ENCODE data around the gene HOXD8. TPM values are rescaled to one million over a fixed set of nuclear protein-coding genes. Genes with fewer than 3 reads are reported as not detected.

HOXD8 gene
- total RNA-seq, 1 donor from 2014 or later, result not detected

- Histone ChIP-seq H2AFZ (ENCODE audit: low read depth, low read length) (no peak overlapping the region), H3K27me3 (ENCODE audit: insufficient read depth, low read length) (peaks cover 87% of the 10 kb centered on the region), H3K4me2 (ENCODE audit: low read length) (no peak overlapping the region), H3K79me2 (ENCODE audit: insufficient read depth, low read length) (no peaks in the 10 kb centered on the region), H3K27ac (ENCODE audit: low read depth, low read length) (no peak overlapping the region), H3K9ac (ENCODE audit: low read length) (no peak overlapping the region), H3K36me3 (ENCODE audit: insufficient read depth, low read length) (no peaks in the 10 kb centered on the region), H4K20me1 (ENCODE audit: insufficient read depth, low read length) (peaks cover 4% of the 10 kb centered on the region), H3K4me3 (ENCODE audit: insufficient read depth, low read depth, low read length) (no peak overlapping the region), H3K4me1 (ENCODE audit: insufficient read depth, low read length) (no peaks in the 10 kb centered on the region), H3K9me3 (ENCODE audit: insufficient read depth, low read depth, low read length) (peaks cover 21% of the 10 kb centered on the region)
- FAIRE-seq (no peak), DNase-seq (ENCODE audit: low read depth) (no peak)
- Mint-ChIP-seq H3K36me3 (ENCODE audit: low read depth, unreplicated experiment) (no peaks in the 10 kb centered on the region), H3K9me3 (ENCODE audit: unreplicated experiment) (peaks cover 23% of the 10 kb centered on the region), H3K4me3 (ENCODE audit: unreplicated experiment) (no peak overlapping the region), H3K27me3 (ENCODE audit: low read depth, unreplicated experiment) (peaks cover 83% of the 10 kb centered on the region), H3K4me1 (ENCODE audit: low read depth, unreplicated experiment) (peaks cover 4% of the 10 kb centered on the region), H3K27ac (ENCODE audit: unreplicated experiment) (peak overlapping the region; percentile 72)
- no peak for TF ChIP-seq EZH2 (IDR thresholded peaks at IDR 0.05; ENCODE audit: insufficient read depth, low read length)
- TF ChIP-seq, protein P1, sequence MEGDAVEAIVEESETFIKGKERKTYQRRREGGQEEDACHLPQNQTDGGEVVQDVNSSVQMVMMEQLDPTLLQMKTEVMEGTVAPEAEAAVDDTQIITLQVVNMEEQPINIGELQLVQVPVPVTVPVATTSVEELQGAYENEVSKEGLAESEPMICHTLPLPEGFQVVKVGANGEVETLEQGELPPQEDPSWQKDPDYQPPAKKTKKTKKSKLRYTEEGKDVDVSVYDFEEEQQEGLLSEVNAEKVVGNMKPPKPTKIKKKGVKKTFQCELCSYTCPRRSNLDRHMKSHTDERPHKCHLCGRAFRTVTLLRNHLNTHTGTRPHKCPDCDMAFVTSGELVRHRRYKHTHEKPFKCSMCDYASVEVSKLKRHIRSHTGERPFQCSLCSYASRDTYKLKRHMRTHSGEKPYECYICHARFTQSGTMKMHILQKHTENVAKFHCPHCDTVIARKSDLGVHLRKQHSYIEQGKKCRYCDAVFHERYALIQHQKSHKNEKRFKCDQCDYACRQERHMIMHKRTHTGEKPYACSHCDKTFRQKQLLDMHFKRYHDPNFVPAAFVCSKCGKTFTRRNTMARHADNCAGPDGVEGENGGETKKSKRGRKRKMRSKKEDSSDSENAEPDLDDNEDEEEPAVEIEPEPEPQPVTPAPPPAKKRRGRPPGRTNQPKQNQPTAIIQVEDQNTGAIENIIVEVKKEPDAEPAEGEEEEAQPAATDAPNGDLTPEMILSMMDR (IDR thresholded peaks at IDR 0.05; ENCODE audit: insufficient read depth, low read depth, low read length), result no peak
Measured at GRCh38 chr2:176105078-176105729, 24.3 kb upstream of the HOXD8 start.

DNA sequence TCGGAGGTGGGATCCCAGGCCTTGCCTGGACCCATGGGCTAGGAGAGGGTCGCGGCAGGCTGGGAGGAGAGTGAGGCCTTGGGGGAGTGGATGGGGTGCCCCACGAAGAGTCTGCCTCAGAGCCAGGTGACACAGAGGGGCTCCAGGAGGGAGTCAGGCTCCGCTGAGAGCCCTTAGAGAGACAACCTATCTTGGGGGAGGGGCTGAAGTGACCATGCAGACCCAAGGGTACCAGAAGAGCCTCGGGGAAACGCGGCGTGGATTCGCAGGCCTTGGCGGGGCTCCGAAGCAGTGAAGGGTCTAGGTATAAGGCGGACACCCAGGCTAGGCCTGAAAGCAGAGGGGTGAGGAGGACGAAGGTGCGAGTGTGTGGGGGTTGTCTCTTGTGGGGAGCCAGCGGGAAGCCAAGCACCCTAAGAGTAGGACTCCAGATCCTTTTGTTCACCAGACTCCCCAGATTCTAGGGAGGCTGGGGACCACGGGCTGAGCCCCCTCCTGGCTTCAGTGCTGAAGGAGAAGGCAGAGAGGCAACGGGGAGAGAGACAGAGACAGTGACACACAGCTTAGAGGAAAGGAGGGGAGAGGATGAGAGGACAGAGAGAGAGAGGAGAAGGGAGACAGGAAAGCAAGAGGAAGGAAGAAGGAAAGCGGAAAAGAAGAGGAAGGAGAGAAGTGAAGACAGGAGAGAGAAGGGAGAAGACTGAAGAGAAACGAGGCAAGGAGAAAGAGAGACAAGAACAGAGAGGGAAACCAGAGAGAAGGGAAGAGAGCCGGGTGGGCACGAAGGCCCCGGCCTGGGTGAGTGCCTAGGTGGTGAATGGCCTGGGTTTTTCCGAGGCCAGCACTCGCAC, 23.6 kb upstream of the HOXD8 start:
- Mint-ChIP-seq H3K9me3 (ENCODE audit: unreplicated experiment) (peaks cover 19% of the 10 kb centered on the region), H3K27ac (ENCODE audit: unreplicated experiment) (peak overlapping the region; percentile 80), H3K27me3 (ENCODE audit: low read depth, unreplicated experiment) (peaks cover 83% of the 10 kb centered on the region), H3K4me3 (ENCODE audit: unreplicated experiment) (peak overlapping the region; percentile 34), H3K4me1 (ENCODE audit: low read depth, unreplicated experiment) (peaks cover 4% of the 10 kb centered on the region), H3K36me3 (ENCODE audit: low read depth, unreplicated experiment) (no peaks in the 10 kb centered on the region)
- H3K36me3 ChIP-seq (ENCODE audit: insufficient read depth, low read length), result no peaks in the 10 kb centered on the region
- no peaks in the 10 kb centered on the region for H3K79me2 ChIP-seq (ENCODE audit: insufficient read depth, low read length)
- H4K20me1 ChIP-seq (ENCODE audit: insufficient read depth, low read length), result peaks cover 4% of the 10 kb centered on the region
- no peak overlapping the region for H3K4me2 ChIP-seq (ENCODE audit: low read length)
- no peak overlapping the region for H3K27ac ChIP-seq (ENCODE audit: low read depth, low read length)
- no peak overlapping the region for H3K9ac ChIP-seq (ENCODE audit: low read length)
- DNase-seq (ENCODE audit: low read depth) (no peak), FAIRE-seq (no peak)
- H3K4me3 ChIP-seq (ENCODE audit: insufficient read depth, low read depth, low read length), result no peak overlapping the region
- TF ChIP-seq, protein P1 (IDR thresholded peaks at IDR 0.05; ENCODE audit: insufficient read depth, low read depth, low read length), result no peak
- no peak for TF ChIP-seq EZH2 (IDR thresholded peaks at IDR 0.05; ENCODE audit: insufficient read depth, low read length)
- H3K9me3 ChIP-seq (ENCODE audit: insufficient read depth, low read depth, low read length), result peaks cover 15% of the 10 kb centered on the region
- H2AFZ ChIP-seq (ENCODE audit: low read depth, low read length), result no peak overlapping the region
- peaks cover 87% of the 10 kb centered on the region for H3K27me3 ChIP-seq (ENCODE audit: insufficient read depth, low read length)
- no peaks in the 10 kb centered on the region for H3K4me1 ChIP-seq (ENCODE audit: insufficient read depth, low read length)
